ENCODE results near the gene MYMK.

The MYMK gene

DNA sequence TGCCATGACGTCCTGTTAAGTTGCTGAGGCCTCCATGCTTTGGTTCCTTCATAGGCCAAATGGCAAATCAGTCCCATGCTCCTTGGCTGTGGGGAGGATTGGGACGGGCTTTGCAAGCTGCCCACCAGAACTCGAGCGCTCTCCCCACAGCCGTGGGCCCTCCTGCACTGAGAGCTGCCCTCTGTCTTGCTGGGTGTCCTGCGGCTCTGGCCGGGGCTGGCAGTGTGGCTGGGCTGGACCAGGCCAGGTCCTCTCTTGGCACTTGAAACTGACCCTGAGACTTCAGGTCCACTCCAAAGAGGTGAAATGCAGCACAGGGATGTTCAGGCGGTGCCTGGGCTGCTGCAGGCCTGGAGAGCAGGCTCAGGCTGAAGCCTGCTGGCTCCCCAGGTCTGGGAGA, 7.0 kb downstream of the MYMK start:
- DNase-seq, result no peak

DNA sequence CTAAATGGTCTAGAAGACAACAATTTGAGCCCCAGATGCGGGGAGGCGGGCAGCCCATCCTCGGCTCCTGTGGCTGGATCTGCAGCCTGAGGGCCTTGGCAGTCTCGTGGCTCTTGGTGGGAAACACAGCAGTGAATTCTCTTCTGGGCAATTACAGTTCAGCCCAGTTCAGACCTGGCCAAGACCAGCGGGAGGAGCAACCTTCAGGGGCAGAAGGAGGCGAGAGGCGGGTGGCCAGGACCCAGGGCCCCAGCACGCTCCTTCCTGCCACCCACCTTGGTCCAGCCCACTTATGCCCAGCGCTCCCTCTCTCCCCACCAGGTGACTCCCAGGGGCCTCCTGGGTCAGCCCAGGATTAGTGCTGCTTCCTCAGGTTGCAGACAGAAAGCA, 7.8 kb downstream of the MYMK start:
- DNase-seq, result no peak

DNA sequence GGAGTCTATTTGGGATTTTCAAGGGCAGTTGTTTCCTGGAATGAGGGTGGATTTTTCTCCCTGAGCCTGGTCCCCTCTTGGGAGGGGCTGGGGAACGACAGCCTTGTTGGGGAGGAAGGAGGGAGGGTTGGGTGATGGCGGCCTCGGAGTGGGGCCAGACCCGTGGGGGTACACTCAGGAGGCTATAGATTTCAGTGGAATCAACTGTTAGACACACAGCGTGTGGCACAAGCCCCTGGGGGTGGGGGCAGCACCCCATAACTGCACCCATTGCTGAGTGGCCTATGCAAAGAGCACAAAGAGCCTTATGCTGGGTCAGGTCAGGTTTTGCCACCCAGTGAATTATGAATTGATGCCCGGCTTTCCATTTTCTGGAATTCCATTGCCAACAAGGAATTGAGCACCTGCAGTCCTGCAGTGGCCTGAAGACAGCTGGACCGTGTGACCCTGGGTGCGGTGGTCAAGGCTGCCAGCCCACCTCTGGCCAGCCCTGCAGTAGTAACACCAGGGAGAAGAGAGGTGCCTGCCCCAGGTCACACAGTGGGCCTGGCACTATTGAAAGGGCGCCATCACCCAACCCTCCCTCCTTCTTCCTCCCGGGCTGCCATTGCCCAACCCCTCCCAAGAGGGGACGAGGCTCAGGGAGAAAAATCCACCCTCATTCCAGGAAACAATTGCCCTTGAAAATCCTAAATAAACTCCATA, 8.4 kb downstream of the MYMK start:
- no peak for DNase-seq

DNA sequence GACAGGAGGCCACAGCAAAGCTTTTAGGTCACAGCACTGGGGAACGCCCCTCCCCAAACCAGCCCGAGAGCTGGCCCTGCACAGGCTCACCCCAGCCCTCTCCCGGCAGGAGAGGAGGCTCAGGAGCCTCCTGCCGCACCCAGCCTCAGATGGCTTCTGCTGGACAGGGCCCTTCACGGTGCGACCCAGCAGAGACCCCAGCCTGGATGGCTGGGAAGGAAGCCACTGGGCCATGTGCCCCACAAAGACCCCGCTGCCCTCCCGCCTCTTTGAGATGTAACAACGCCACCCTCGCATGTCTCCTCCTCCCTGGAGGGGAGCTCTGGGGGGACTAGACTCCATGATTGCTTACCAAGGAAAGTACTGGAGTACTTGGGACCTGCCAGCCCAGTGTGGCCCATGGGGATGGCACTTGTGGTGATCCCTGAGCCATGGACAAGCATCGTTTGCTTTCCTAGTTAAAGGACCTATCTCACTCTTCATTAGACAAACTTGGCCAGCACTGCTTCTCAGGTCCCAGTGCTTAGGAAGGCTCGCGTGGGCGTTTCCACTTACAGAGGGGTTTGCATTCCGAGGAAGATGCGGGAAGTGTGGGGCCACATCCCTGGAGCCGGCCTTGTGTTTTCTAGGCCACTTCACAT, 9.0 kb downstream of the MYMK start:
- no peak for DNase-seq

DNA sequence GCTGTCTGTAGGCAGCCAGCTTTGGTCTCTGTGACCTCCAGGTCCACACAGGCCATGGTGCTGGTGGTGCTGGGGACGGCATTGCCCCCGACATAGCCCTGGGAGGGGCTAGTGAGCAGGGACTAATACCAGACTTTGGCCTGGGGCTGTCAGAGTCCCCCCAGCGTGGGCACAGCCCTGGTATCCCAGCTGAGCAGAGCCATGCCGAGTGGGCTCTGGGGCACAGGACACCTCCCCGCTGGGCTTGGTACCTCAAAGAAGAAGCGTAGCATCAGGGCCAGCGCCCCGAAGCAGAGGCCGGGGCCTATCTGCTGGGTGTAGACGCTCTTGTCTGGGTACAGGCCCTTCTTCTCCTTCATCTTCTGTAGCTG, 9.5 kb downstream of the MYMK start:
- no peak for DNase-seq

DNA sequence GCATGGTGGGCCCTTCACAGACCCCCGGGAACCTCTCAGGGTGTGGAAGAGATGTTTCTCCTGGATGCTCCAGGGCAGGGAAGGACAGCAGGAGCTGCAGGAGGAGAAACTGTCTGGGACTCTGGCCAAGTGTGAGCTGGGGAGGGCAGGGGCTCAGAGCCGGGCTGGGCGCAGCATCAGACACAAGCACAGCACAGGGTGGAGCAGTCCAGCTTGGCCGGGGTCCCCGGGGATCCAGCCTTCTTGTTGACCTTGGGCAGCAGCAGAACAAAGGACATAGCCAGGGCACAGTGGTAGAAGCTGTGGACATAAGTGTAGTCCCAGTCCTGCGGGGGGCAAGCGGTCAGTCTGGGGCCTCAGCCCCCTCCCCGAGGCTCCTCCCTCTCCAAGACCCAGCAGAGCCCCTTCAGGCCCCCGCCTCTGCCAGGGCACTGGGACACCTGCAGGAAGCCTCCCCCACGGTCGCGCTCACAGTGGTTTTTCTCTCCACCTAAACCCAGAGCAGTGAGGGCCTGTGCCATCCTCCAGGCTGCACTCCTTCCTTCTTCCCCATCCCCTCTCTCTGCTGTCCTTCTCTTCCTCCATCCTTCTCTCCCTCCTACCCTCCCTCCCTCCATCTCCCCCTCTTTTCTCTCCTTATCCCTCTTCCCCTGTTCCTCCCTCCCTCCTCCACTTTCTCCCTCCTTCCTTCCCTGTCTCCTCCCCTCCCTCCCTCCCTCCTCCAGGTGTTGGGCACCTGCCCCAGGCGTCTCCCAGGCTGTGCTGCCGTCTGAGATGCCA, 10.1 kb downstream of the MYMK start:
- no peak for DNase-seq

DNA sequence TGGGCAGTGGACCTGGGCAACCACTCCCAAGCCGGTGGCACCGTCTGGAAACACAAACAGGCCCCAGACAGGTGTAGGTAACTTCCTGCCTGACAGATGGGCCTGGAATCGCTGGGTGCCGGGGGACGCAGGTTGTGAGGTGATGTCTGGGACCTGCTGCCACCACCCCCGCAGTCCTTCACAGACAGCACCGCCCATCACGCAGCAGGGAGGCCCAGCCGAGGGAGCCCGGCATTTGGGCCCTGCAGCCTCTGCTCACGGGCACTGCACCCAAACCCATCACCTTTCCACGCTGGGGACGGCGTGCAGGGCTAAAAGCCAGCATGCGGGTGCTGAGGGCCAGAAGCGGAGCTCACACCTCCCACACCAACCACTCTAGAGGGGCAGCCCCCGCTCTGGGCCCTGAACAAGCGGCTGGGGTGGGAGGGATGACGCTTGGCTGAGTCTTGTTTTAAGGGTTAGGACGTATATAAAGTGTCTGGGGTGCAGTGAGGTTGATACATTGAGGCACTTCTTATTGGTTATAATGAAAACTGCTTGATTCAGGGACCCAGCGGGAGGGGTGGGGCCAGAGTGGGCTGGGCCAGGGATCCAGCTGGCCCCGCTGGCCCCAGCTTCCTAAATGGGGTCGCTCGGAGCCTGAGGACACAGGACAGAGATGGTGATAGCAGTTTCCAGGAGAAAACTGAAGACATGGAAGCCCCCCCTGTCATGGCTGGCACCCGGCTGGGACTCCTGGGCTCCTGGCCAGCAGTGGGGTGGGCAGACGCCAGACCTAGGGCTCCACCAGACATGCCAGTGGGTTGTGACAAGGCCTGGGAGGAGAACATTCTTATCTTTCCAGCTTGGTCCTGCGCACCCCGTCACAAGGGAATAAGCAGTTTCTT, 11.3 kb downstream of the MYMK start:
- DNase-seq, result no peak

DNA sequence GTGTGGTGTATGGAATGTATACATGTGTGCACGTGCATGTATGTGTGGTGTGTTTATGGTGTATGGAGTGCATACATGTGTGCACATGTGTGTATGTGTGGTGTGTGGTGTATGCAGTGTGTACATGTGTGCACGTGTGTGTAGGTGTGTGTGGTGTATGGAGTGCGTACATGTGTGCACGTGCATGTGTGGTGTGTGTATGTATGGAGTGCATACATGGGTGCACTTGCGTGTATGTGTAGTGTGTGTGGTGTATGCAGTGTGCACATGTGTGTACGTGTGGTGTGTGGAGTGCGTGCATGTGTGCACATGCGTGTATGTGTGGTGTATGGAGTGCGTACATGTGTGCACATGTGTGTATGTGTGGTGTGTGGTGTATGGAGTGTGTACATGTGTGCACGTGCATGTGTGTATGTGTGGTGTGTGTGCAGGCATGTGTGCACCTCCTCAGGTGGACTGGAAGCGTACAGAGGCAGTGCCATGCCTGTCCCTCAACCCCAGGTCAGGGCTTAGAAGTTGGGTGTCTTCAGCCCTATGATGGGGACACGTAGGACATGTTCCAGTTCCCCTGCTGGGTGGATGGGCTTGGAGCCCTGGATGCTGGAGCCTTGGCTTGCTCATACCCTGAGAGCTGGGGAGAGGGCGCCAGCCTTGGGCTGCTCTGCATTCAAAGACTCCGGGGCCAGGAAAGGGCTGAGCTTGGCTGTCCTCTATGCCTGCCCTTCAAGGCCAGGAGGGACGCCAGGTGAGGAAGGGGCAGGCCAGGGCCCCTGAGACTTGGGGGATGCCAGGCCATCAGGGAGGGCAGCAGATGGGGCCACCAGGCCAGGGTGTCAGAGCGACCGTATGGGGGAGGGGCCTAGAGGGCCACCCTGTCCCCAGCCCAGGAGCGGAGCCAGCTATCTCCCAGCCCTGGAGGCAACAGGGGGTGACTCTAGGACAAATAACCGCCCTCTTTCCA, 12.2 kb downstream of the MYMK start:
- no peak for DNase-seq

DNA sequence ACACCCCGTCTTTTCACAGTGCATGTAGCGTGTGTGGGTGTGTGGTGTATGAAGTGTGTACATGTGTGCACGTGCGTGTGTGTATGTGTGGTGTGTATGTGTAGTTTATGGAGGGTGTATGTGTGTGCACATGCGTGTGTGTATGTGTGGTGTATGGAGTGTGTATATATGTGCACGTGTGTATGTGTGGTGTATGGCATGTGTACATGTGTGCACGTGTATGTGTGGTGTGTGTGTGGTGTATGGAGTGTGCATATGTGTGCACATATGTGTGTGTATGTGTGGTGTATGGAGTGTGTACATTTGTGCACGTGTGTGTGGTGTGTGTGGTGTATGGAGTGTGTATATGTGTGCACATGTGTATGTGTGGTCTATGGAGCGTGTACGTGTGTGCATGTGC, 13.2 kb downstream of the MYMK start:
- no peak for DNase-seq

DNA sequence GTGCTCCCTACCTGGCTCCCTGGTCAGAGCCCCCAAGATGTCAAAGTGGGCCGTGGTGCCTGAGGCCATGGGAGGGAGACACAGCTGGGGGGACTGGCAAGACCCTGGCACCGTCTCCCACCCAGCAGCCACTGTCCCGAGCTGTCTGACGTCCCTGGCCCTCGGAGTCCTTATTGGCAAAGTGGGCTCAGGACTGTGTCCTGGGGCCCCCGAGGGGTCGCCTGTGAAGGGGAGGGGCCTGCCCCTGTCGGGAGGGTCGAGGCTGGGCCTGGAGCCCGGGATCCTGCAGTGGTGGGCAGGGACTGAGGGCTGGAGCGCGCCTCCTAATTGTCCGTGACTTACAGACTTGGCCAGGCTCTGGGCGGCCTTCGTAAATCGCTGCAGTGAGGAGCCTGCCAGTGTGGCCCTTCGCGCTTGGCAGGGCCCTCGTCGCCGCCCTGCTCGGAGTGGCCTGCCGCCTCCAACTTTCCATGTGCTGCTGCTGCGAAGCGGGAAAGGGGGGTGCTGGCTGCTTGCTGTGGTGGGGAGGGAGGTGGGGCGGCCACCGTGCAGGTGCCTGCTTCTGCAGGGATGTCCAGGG, 13.7 kb downstream of the MYMK start:
- no peak for DNase-seq

DNA sequence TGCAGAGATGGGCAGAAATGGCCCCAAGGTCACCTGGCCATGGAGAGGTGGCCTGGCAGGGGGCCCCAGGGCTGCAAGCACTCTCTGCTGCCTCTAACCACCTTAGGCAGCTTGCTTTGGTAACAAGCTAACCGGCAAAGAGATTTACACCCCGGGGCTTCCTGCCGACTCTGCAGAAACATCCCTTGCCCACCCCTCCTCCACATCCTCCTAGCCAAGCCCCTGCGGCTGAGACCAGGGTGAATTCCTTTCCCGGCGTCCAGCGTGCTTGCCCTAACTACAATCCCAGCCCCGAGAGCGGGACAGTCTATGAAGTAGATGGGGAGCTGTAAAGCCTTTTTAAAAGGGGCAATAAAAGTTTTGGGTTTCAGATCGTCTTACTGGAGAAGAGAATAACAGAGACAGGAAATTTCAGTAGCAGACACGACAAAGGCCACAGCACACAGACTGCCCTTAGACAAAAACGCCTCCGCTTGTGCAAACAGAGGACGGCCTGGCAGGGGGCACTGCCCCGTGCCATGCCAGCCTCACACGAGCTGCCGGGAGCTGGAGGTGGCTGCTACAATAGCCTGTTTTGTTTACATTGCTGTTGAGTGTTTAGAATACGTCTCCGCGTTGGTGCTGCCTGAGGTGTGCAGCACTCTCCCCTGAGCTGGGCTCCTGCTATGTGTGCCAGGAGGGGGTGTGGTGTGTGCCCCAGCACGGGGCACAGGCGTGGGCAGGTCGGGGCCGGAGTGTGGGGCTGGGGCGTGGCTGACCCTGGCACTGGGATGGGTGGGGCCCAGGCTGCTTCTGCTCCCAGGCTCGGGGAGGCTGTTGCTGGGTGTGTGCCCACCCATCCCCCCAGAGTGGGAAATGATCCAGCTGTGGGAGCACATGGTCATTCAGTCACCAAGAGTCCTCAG, 15.3 kb downstream of the MYMK start:
- DNase-seq, result peak; percentile 26

DNA sequence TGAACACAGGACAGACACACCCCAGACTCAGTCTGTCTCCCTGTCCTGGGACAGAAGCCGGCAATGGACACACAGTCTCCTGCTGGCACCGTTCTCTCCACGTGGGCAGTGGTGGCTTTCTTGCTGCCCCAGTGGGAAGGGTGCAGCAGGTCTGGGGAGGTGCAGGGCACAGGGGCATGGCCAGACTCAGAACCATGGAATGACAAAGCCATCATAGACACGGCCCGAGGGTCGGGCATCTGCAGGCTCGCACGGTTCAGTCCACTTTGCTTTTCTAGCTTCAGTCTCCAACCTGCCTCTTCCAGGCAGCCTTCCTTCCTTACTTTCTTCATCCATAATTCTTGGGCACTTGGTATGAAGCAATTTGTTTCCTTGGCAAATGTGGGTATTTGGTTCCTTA, 16.7 kb downstream of the MYMK start:
- no peak for DNase-seq

DNA sequence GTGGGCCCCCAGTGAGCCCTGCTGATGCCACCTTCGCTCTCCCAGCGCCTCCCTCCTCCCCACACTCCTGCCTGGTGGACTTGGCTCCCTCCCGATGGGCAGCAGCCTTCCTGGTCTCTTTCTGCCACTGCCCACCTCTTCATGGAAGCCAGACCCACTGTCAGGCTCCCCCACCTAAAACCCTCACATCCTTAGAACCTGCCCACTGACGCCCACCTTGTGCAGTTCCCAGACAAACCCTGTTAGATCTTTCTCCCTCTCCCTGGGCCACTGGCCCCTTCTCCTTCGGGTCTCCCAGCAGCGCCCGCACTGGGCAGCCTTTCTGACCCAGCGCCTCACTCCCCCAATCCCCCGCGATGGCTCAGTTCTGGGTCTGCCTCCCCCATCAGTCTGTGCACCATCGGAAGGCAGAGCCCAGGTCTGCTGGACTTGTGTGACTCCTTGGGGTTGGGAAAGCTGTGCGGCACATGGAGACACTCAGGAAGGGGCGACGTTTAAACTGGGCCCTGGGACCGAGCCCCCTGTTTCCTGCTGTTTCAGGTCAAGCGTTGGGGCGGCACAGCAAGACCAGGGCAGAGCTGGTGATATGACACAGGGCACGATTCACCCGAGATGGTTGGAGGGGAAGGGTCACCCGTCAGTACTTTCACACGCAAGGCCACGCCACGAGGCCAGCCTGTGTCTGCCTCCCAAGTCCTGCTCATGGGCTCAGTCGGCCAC, 17.4 kb downstream of the MYMK start:
- DNase-seq, result no peak

DNA sequence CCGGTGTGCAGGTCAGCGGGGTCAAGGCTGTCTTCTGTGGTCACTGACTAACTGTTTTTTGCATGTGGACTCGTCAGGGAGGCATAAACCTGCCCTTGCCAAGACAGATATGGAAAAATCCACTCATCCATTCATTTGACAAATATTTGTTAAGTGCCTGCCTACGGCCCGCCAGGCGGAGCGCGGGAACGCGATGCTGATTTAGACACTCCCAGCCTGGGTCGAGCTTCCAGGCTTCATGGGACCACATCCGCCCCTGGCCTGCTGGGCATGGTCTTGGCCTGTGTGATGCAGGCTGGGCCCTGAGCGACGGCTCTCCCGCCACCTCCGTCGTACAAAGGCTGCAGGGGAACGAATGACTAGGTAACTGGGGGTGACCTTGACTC, 18.1 kb downstream of the MYMK start:
- no peak for DNase-seq

DNA sequence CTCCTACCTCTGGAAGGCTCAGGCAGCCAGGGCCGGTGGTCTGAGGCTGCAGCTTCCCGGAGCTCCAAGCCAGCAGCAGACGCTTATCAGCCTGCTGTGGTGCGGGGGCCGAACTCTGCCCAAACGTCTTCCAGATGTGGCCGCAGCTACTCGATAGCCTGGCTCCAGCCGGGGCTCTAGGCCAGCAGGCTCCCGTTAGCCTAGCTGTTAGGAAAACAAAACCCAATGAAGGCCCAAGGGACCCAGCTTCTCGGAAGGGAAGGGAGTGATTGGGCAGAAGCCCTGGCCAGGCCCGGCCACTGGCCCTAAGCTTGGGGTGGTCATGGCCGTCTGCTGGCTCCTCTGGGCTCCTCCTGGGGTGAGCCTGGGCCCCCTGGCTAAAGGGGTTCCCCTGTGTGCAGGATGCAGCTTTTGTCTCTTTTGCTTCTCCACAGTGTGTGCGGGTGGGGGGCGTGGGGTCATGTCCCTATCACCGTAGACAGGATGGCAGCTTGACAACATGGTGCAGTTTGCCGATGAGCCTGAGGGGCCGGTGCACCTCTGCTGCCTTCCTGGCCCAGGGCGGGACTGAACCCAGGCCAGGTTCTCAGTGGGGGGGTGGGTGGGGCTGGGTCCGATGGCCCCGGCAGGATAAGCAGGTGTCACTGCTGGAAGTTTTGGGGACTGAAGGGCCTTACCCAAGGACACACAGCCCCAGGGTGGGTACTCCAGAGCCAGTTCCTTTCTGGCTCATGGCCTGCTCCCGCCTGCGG, 18.7 kb downstream of the MYMK start:
- no peak for DNase-seq

DNA sequence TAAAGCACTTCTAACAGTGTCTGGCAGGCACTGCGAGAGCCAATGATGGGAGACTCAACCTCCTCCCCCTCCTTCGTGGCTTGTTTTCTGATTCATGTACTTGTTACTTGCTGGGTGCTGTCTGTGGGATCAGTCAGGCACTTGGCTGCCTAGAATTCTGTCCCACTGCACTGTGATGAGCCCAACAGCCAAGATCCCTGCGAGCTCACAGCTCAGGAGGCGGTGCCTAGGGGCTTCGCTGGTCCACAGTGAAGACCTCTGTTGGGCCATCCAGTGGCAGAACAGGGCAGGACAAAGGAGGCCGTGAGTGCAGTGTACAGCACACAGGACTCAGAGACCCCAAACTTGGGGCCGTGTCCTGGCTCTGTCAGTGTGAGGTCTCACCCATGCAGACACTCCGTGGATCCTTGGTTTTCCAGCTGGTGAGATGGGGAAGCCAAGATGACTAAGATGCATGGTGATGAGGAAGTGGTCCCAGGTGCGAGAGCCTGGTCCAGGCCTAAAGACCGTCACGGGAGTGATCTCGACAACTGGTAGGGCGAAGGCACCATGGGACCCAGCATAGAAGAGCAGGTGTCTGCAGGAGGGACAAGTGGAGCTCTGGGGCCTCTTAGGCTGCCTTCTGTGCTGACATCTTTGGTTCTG, 19.5 kb downstream of the MYMK start:
- DNase-seq, result no peak

DNA sequence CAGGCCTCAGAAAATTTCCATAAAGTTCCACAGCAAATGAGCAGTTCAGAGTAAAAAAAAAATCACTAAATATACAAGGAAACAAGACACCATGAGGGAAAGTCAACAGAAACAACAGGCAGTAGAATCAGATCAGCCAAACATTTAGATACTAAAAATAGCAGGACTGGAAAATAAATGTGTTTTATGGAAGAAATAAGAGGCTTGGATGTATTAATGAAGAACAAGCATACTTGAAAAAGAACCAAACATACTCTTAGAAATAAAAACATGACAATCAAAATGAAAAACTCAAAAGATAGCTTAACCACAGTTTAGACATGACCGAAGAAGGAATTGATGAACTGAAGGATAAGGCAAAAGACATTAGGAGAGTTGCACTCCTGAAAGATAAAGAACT, 22.6 kb downstream of the MYMK start:
- DNase-seq, result no peak

DNA sequence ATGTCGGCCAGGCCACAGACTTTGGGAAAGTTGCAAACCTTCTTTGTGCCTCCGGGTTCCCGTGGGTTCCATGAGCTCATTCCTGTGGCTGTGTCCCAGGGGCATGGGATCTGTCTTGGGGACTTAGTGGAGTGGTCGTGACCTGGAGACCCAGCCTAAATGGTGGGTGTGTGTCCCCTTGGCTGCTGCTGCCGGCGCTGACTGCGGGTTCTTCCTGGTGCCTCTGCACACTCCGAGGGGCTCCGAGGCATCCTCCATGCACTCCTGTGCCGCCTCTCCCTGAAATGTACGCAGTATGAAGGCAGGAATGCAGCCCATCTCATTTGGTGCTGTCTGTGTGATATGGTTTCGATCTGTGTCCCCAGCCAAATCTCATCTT, 24.9 kb downstream of the MYMK start:
- DNase-seq, result no peak
